ENCODE data around the gene OR2L3.
"Not testable (repeated sequence)": the region's sequence is repeated elsewhere in the genome, so short reads cannot be mapped to it uniquely, and the experiment has no call there.

The OR2L3 gene, protein sequence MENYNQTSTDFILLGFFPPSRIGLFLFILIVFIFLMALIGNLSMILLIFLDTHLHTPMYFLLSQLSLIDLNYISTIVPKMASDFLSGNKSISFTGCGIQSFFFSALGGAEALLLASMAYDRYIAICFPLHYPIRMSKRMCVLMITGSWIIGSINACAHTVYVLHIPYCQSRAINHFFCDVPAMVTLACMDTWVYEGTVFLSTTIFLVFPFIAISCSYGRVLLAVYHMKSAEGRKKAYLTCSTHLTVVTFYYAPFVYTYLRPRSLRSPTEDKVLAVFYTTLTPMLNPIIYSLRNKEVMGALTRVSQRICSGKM

DNA sequence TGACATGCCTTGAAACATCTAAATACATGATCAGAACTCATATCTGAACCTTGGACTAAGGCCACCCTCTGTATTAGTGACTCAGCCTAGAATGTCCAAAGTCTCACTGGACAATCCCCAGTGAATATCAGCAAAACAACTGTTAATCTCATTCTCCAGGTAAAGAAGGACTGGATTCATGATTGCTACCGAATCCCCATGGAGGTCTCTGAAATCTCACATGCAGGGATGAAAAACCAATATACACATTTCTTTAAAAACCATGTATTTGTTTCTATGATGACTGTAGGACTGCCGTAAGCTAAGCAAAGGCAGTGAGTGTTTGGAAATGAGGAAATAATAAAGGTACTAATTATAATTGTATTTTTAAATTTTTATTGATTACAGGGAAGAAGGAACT, at the start of gene OR2L3:
OR2L3 (plus strand) TSS at position 301 of the 400 bp plus-strand sequence. CDS start 13,846 bp downstream, outside the sequence.
- no peak for DNase-seq (ENCODE audit: low read depth in 2 of 2)

DNA sequence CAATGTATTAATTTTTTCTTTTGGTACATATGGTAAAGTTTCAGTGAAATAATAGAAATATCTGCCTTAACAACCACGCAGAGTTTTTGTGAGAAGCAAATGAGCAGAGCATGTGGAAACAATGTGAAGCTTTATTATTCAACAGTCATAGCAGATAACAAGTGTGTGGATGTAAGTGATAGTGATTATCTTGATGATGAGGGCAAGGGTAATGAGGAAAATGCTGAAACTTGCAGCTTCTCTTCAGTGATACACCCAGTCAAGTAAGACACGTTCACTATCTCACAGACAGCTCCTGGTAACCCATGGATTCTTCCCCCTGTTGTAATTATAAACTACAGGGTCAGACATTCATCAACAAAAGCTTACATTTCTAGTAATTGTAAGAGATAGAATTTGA, 47.8 kb upstream of the OR2L3 start:
- DNase-seq (ENCODE audit: low read depth in 2 of 2): no peak

DNA sequence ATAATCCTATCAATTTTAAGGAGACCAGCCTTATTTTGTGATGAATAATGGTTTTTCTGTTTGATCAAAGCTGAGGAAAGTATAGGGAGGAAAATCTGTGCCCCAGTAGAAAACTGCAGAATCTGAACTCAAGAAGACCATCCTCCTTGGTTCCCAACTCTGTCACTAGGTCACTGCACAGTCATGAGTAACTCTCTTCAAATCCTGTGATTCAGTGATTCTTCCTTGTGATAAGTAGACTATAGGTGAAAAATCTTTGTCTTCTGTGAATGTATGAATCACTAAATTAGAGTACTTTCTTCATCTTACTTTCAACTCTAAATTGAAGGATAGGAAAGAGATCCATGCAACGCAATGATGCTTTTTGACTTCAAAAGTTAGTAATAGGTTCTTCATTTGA, 46.5 kb upstream of the OR2L3 start:
- no peak for DNase-seq (ENCODE audit: low read depth in 2 of 2)

DNA sequence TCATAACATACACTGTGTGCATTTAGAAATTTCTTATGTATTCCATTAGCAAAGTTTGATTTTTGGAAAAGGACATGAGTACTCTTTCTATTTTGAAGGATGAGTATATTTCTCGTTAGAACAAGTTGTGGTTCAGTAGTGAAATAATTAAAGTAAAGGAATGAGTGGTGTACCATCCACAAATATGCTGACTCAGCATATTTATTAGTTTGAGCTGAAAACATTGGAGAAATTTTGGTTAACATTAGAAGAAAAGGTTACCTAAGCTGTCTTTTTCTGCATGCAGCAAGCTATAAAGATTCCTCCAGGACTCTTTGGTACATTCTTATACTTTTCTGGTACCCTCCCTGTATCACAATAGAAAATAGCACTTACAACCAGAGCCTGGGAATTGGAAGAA, 38.9 kb upstream of the OR2L3 start:
- no peak for DNase-seq (ENCODE audit: low read depth in 2 of 2)

DNA sequence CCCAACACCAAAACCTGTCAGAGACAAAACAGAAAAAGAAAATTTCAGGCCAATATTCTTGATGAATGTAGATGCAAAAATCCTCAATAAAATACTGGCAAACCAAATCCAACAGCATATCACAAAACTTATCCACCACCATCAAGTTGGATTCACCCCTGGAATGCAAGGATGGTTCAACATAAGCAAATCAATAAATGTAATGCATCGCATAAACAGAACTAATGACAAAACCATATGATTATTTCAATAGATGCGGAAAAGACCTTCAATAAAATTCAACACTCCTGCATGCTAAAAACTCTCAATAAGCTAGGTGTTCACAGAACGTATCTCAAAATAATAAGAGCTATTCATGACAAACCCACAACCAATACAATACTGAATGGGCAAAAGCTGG, 37.0 kb upstream of the OR2L3 start:
- DNase-seq (ENCODE audit: low read depth in 2 of 2): no peak

DNA sequence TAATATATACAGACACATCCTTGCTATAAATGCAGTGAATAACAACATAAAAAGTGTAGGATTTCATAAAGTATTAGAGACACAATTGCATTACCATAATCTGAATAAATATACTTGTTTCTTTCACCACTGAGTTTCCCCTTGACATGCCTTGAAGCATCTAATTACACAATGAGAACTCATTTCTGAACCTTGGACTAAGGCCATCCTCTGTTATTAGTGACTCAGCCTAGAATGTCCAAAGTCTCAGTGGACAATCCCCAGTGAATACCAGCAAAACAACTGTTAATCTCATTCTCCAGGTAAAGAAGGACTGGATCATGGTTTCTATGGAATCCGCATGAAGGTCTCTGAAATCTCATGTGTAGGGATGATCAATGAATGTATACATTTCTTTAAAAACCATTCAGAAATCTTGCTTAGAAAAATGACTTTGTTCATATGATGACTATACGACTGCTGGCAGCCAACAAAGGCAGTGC, 33.4 kb upstream of the OR2L3 start, which contains the start of gene OR2L5:
OR2L5 (plus strand) TSS at position 432 of the 482 bp plus-strand sequence. CDS start 8,288 bp downstream, outside the sequence.
- DNase-seq (ENCODE audit: low read depth in 2 of 2): no peak

DNA sequence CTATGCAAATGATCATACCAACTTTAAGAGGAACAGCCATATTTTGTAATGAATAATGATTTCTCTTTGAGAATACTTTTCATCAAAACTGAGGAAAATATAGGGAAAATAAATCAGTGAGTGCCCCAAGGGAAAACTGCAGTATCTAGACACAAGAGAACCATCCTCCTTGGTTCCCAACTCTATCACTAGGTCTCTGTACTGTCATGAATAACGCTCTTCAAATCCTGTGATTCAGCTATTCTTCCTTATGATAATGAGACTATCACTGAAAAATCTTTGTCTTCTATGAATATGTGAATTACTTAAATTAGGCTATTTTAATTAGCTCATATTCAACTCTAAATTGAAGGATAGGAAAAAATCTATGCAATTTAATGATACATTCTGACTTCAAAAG, 30.8 kb upstream of the OR2L3 start:
- DNase-seq (ENCODE audit: low read depth in 2 of 2): no peak

DNA sequence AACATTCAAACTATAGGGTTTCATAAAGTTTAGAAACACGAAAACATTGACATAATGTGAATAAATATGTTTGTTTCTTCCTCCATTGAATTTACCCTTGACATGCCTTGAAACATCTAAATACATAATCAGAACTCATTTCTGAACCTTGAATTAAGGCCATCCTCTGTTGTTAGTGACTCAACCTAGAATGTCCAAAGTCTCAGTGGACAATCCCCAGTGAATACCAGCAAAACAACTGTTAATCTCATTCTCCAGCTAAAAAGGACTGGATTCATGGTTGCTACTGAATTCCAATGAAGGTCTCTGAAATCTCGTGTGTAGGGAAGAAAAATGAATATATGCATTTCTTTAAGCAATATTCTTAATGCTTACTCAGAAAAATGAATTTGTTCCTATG, 16.9 kb upstream of the OR2L3 start, which contains the start of gene OR2L2:
OR2L2 (plus strand) TSS at position 301 of the 400 bp plus-strand sequence. CDS start 8,198 bp downstream, outside the sequence.
- DNase-seq (ENCODE audit: low read depth in 2 of 2): no peak

DNA sequence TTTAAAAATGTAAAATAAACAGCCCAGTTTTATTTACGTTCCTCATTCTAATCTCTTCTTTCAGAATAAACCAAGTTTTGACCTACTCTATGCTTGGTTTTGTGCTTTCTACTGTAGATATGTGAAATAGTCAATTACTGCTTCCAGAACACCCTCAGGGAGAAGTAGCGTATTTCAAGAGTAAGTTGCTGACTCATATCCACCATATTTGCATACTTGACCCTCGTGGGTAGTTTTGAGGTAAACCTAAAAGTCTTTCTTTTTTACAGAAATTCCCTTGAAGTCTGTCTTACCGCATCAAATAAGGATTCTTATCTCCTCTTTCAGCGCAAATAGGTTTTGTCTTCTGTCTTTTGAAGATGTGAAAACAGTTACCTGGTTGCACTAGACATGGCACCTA, 1.4 kb upstream of the OR2L3 start:
- DNase-seq (ENCODE audit: low read depth in 2 of 2): no peak

DNA sequence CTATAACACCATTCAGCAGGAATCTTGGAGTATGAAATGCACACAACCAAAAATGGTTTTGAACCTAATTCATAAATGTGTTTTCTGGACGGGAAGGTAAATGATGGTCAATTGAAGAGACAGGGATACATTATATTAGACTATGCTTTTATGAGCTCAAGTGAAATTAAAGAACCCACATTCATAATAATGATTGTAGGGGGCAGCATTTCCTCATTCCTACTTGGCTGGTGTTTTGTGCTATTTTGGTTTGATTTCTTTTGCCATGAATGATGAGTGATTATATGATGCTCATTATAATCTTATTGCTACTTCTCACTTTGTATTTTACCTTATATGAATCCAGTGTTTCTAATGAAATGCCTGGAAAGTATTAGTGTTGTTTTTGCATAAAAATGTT, 372 bp downstream of the OR2L3 start:
- no peak for DNase-seq (ENCODE audit: low read depth in 2 of 2)

DNA sequence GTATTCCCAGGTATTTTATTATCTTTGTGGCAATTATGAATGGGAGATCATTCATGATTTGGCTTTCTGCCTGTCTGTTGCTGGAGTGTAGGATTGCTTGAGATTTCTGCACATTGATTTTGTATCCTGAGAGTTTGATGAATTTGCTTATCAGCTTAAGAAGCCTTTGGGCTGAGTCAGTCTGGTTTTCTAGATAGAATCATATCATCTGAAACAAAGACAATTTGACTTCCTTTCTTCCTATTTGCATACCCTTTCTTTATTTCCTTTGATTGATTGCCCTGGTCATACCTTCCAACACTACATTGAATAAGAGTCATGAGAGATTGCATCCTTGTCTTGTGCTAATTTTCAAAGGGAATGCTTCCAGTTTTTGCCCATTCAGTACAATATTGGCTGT, 8.0 kb downstream of the OR2L3 start:
- no peak for DNase-seq (ENCODE audit: low read depth in 2 of 2)

DNA sequence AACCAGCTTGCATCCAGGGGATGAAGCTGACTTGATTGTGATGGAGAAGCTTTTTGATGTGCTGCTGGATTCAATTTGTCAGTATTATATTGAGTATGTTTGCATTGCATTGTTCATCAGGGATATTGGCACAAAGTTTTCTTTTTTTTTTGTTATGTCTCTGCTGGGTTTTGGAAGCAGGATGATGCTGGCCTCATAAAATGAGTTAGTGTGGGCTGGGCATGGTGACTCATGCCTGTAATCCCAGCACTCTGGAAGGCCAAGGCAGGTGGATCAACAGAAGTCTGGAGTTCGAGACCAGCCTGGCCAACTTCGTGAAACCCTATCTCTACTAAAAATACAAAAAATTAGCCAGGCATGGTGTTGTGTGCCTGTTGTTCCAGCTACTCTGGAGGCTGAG, 8.6 kb downstream of the OR2L3 start:
- DNase-seq (ENCODE audit: low read depth in 2 of 2): no peak

DNA sequence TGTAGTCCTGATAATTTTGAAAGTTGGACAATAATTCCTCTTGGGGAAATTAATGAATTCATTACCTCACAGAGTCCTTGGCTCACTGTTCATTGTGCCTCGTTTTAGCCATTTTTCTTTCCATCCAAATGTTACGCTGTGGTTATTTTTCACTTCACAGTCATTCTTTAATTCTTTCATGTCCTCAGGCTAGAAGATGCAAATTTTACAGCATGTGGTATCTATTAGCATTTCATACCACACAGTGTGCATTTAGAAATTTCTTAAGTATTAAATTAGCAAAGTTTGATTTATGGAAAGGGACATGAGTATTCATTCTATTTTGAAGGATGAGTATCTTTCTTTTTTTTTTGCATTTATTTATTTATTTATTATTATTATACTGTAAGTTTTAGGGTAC, 18.4 kb downstream of the OR2L3 start:
- no peak for DNase-seq (ENCODE audit: low read depth in 2 of 2)

DNA sequence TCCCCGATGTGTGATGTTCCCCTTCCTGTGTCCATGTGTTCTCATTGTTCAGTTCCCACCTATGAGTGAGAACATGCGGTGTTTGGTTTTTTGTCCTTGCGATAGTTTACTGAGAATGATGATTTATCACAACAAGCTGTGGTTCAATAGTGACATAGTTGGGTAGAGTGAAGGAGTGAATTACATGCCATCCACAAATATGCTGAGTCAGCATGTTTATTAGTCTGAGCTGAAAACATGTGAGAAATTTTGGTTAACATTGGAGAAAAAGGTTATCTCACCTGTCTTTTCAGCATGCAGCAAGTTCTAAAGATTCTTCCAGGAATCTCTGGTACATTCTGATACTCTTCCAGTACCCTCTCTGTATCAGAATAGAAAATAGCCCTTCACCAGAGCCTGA, 19.0 kb downstream of the OR2L3 start:
- no peak for DNase-seq (ENCODE audit: low read depth in 2 of 2)

DNA sequence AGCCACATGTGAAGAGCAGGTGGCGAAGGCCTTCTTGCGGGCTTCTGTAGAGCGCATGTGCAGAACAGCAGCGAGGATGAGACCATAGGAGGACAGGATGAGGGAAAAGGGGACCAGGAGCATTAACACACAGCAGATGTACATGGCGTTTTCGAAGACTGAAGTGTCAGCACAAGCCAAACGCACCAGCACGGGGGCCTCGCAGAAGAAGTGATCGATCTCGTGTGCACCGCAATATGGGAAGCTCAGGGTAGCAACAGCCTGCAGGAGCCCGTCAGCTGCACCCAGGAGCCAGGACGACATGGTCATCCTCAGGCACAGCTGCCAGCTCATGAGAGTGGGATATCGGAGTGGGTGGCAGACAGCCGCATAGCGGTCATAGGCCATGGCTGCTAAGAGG, 37.2 kb downstream of the OR2L3 start:
- DNase-seq (ENCODE audit: low read depth in 2 of 2): not testable (repeated sequence)

DNA sequence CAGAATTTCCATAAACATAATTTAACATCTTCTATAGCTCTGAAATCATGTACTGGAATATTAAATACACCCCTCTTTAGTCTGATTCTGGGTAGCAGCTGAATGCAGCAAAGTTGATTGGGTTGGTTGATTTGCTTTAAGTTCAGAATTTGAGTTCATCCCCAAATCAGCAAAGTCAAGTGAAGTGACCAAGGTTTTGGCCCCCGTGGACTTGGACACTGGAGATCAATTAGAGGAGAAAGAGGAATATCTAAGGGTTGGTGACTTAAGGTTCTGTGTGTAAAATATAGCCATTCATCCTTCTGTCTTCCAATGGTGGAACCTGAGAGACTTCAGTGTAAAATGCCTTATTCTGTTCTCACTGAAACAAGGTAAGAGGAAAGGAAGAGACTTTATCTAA, 48.2 kb downstream of the OR2L3 start, which contains the start of gene OR2L13:
OR2L13 (plus strand) TSS at position 301 of the 400 bp plus-strand sequence. CDS start 4,192 bp downstream, outside the sequence.
- no peak for DNase-seq (ENCODE audit: low read depth in 2 of 2)

DNA sequence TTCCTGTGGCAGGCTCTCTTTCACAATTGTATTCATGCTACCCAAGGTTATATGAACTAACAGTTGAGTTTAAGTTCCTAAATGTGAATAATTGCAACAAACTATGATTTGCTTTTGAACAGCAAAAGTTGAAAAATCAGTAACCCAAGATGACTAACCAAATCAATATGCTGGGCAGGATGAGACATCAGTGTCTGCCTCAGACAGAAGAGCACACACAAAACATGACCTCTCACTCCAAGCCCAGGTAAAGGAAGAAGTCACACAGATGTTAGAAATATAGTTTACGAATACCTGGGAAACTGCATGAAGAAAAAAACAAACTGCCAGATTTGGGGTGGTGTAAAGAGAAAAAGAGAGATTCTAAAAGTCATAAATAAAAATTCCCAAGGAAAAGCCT, 51.9 kb downstream of the OR2L3 start:
- DNase-seq (ENCODE audit: low read depth in 2 of 2): no peak

DNA sequence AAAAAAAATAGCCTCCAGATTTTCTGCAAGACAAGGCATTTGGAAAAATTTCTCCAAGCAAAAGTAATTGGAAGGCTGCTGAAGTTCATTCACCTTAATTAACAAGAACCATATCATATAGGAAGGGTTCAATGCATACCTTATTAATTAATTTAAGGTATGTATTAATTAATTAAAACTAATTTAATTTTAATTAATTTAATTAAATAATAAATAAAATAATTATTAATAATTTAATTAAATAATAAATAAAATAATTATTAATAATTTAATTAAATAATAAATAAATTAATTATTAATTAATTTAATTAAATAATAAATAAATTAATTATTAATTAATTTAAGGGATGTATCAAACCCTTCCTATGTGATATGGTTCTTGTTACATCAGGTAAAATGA, 56.2 kb downstream of the OR2L3 start:
- no peak for DNase-seq (ENCODE audit: low read depth in 2 of 2)

DNA sequence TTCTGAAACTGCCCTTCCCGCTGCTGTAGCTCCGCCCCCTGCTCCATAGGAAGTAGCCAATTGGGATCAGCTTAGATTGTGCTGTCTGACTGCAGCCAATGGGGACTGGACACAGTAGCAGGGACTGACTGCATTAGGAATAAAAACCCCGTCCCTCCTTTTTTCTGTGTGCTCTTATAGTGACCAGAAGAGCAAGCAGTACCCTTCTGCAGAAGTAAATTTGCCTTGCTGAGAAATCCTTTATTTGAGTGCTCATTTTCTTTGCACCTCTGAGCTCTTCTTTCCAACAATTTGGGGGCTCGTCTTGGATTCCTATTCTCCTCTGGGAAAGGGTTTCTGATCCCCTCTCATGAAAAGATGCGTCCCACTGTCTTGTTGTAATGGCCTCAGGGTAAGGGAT, 64.5 kb downstream of the OR2L3 start:
- DNase-seq (ENCODE audit: low read depth in 2 of 2): no peak
